ENCODE data around the gene HSPH1.
"Not testable (repeated sequence)": the region's sequence is repeated elsewhere in the genome, so short reads cannot be mapped to it uniquely, and the experiment has no call there.

HSPH1 gene

DNA sequence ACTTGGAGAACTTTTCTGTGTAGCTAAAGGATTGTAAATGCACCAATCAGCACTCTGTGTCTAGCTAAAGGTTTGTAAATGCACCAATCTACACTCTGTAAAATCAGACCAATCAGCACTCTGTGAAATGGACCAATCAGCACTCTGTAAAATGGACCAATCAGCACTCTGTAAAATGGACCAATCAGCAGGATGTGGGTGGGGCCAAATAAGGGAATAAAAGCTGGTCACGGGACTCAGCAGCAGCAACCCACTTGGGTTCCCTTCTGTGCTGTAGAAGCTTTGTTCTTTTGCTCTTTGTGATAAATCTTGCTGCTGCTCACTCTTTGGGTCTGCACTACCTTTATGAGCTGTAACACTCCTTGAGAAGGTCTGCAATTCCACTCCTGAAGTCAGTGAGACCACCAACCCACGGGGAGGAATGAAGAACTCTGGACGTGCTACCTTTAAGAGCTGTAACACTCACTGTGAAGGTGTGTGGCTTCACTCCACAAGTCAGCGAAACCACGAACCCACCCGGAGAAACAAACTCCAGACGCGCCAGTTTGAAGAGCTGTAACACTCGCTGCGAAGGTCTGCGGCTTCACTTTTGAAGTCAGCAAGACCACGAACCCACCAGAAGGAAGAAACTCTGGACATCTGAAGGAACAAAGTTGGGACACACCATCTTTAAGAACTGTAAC, 16.2 kb upstream of the HSPH1 start:
- not testable (repeated sequence) for DNase-seq (ENCODE audit: low spot score)

DNA sequence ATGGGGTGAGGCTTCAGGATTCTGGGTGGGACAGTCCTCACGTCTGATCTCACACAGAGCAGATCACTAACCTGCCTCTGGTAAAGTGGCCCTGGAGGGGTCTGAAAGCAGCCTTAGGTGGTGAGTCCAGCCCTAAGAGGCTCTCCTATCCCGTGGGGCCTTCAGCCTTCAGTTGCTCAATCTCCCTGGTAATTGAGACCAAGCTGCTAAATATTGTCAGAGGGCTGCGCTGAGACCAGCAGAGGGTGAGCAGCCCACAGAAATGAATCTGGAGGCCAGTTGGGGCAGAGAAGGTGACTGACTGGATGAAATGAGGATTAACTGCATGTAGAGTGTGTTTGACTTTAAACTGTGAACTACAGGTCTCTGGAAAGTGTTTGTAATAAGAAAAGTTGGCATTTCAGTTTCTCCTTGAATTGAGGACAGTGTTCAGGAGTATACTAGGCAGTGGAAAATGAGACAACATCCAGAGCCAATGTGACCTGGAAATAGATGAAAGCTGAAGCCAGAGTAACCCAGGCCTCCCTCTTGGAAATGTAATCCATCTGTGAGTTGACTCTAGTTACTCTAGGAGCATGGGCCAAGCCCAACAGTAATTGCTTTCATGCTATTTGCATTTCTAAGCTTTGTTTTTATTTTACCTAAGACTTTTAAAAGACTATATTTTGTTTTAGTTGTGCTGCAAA, 14.3 kb upstream of the HSPH1 start:
- DNase-seq (ENCODE audit: low spot score), result no peak

GRCh38 chr13:31174018-31174417, 12.3 kb upstream of the HSPH1 start:
- DNase-seq (ENCODE audit: low spot score), result peak; percentile 18

DNA sequence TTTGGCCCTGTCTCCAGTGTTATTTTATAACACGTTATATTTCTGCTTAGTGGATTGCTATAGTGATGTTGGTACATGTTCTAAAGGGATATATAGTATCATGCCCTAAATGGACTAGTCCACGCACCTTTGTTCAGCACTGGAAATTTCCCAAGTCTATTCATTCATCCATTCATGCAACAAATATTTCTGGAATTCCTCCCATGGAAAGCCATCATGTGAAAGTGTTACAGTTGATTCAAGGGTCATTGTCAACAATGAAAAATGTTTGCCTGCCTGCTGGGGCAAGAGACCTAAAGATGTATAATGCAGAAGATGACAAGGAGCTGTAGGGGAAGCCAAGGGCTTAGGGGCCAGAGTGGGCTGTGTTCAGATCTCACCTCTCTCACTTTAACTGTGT, 10.8 kb upstream of the HSPH1 start:
- peak; percentile 51 for DNase-seq (ENCODE audit: low spot score)

- DNase-seq (ENCODE audit: low spot score), result peak; percentile 21
Observed at GRCh38 chr13:31172001-31172400, 10.3 kb upstream of the HSPH1 start.

- no peak for DNase-seq (ENCODE audit: low spot score)
Observed at GRCh38 chr13:31168736-31169135, 7.0 kb upstream of the HSPH1 start.

DNA sequence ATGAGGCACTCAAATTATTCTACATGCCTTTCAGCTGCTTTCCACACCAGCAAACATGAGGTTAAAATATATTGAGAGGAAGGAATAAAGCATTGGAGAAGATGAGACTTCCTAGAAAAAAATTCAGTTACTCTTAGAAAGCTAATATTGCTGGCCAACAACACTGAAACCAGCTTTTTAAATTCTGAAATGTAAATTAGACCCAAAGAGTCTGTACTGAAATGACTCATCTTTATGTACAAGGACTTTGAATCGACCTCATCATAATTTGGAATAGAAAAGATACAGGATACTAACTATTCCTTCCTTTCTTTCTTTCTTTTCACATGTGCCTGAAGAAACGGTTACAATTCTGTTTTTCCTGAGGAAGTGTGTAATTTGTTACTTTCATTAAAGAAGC, 6.5 kb upstream of the HSPH1 start:
- no peak for DNase-seq (ENCODE audit: low spot score)

DNA sequence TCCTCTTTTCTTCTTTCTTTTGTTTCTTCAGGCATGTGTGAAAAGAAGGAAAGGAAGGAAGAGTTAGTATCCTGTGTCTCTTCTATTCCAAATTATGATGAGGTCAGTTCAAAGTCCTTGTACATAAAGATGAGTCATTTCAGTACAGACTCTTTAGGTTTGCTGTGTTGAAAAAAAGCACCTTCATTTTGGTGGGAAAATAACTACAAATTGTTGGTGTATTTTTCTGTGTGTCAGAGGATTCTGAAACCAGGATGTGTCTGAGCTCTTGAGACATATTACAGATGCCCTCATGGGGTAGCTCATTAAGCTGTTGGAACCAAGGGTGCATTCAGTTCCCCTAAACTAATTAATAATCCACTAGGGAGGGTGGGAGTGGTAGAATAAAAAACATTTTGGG, 5.8 kb upstream of the HSPH1 start:
- no peak for DNase-seq (ENCODE audit: low spot score)

DNA sequence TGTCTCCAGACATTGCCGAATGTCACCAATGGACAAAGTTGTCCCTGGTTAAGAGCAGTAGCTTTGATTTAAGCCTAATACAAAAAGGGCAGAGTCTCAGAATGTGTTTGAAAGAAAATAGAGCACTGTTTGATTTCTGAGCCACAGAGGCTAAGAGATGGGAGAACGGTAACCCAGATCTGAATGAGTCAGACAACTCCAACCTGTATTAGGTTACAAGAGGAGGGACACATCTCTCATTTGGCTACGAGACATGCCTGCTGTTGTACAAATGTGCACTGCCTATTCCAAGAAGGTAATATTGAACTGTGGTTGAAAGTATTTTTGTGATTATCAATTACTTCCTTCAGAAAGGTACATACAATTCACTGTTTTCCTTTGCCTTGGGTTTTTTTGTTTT, 4.9 kb upstream of the HSPH1 start:
- DNase-seq (ENCODE audit: low spot score), result no peak

DNA sequence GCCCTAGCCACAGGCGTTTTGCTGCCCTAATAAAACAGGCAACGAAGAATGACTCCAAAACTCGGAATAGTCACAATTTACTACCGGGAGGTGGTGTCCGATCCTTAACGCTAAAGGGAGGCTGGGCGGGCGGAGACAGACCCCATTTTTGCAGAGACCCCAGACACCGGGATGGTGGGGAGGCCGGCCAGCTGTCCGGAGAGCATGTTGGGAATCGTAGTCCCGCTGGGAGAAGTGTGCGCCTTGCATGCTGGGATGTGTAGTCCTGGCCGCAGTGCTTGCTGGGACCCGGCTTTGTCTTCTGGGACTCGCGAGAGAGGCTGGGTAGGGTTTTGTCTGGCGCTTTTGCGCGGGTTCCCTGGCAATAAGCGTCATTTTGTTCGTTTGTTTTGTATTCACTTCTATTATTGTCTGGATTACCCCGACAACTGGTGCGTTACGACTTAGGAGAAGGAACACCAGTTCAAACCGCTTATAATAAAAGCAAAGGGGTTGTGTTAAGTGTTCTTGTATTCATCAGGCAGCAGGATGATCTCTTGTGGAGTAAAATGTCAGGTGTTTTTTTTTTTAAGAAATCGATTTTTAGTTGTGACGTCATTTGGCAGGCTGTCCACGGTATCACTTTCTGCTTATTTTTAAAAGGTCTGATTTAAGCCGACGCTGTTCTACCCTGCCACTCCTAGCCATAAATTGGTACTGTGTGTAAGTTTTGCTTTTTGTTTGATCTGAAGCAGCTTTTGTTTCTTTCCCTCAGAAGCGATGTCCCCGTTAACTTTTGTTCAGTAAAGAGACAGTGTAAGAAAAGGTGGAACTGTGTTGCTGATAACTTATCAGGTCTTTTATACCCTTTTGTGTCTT, 676 bp upstream of the HSPH1 start:
- peak; percentile 95 for DNase-seq (ENCODE audit: low spot score)

DNA sequence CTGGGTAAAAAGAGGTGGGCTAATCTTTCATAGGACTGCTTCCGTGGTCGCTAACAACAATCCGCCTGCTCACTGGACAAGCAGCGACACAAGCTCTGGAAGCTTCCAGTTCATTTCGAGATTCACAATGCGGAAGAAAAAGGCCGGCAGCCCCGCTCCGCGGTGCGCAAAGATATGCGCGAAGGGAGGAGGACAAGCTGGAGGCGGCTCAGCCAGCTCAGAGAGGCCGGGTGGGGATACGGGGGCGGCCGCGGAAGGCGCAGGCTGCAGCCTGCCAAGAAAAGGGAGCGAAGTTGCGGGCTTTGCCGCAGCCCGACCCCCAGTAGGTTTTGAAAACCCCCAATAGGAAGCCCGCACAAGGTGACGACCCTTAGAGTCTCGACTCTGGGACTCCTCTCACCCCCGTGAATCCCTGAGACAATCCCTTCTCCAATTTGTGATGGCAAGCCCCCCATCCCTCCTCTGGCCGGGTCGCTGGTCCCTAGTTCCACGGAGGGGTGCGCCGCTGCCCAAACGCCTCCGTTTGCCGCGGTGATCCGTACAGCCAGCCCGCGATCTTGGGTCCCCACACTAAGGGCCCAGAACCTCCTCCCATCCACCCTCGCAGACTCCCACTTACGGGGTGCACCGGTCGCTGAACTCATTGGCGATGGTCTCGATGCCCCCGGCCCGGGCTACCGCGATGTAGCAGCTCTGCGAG, 697 bp downstream of the HSPH1 start:
- peak; percentile 83 for DNase-seq (ENCODE audit: low spot score)

GRCh38 chr13:31159306-31159705, 2.4 kb downstream of the HSPH1 start:
- no peak for DNase-seq (ENCODE audit: low spot score)

DNA sequence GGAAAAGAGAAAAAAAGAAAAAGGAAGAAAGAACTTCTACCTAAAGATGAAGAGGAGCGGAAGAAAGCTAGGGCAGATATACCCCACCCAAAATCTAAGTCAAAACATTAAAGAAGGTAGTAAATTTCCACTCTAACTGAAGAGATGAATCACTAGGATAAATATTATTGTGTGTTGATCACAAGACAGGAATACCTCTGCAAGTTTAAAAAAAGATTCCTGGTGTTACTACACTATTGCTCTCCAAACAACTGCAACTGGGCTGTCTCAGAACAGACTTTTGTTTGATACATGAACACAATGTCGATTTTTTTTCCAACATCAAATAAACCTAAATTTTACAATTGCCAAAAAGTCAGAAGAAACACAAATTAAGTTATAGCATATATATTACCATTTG, 6.8 kb downstream of the HSPH1 start:
- DNase-seq (ENCODE audit: low spot score), result no peak

- DNase-seq (ENCODE audit: low spot score), result no peak
Observed at GRCh38 chr13:31151837-31152236, 9.9 kb downstream of the HSPH1 start.

DNA sequence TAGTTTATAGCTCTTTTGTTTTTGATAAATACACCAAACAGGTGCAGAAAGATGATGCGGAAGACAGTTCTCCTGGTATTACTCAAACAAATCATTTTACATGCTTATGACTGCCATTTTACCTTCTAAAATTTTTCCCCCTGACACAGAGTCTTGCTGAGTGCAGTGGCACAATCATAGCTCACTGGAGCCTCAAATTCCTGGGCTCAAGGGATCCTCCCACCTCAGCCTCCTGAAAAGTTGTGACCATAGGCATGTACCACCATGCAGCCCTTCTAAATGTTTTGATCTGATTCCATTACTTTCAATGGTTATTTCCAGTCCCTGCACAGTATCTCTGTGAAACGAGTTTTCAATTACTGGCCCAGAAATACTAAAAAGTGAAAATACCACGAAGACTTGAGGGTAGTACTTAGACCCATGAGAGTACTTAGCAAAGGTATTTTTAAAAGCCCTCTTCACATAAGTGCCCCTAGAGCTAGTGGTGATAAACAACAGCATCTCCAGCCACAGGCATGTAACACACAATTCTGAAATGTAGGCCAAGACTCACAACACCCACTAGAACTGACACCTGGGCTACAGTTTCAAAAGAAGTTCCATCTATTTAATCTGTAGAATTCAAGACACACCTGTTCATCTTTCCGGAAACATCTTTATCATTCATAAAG, 11.3 kb downstream of the HSPH1 start:
- DNase-seq (ENCODE audit: low spot score), result no peak

DNA sequence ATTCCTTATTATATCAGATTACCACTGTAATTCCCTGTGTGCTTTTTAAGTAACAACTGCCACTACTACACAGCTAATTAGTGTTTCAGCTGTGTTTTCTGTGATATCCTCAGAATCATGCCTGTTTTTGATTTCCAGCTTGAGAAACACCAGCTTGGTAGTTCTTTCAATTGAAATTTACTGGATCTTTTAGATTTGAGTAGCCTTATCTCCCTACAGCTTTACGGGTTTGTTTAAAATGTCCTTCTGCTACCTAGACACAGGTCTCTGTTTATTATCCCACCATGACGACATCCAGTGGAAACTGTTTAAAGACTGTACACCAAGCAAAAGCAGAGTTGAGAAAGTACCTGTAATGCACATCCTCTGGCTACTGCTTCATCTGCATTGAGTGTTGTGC, 12.1 kb downstream of the HSPH1 start:
- no peak for DNase-seq (ENCODE audit: low spot score)

- DNase-seq (ENCODE audit: low spot score), result no peak
Observed at GRCh38 chr13:31145417-31145816, 16.3 kb downstream of the HSPH1 start.

DNA sequence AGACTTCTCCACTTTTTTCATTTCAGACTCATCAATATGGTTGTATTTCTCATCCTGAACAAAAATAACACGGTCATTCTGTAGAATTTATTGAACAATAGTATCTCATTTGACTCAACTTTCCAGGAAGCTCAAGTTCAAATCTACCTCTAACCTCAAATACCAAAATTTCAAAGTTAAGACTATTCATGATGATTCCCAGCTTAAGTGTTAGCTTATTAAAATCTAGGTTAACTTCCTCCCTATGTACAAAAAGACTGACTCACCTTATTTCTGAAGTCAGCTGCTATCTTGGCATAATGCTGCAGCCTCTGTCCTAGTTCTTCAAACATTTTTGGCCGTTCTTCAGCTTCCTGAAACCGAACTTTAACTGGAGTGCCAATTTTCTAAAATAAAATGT, 23.2 kb downstream of the HSPH1 start:
- DNase-seq (ENCODE audit: low spot score), result no peak

- no peak for DNase-seq (ENCODE audit: low spot score)
Observed at GRCh38 chr13:31136724-31137123, 25.0 kb downstream of the HSPH1 start.

GRCh38 chr13:31134039-31134711, 27.5 kb downstream of the HSPH1 start:
- DNase-seq (ENCODE audit: low spot score), result no peak

GRCh38 chr13:31133621-31134020, 28.1 kb downstream of the HSPH1 start:
- no peak for DNase-seq (ENCODE audit: low spot score)
